GM21619 (cell line): Measurements from ENCODE around the gene NEK3.
"Not testable (repeated sequence)": the region's sequence is repeated elsewhere in the genome, so short reads cannot be mapped to it uniquely, and the experiment has no call there.

Source experiments
- ATAC-seq: cut with Tn5 transposase; IDR thresholded peaks from one replicate; pipeline ENCODE4 v1.9.1; 2021; ENCODE audit not compliant: unreplicated experiment

Gene NEK3

DNA sequence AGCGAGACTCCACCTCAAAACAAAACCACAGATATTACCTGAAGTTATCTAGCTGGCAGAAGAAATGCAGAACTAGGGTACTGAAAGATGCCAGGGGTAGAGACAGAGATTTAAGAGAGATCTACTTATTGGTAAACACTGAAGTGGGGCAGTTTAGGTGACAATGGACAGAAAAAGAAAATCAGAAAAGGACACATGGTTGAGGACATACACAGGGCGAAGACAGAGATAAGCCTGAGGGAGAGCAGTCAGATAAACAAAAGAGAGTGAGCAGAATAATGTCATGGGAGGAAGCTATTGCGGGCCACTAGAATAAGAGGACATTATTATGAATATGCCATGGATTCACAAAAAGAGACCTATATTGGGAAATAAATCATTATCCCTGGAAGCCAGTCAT is 33.9 kb downstream of the NEK3 start:
- ATAC-seq, result no peak

DNA sequence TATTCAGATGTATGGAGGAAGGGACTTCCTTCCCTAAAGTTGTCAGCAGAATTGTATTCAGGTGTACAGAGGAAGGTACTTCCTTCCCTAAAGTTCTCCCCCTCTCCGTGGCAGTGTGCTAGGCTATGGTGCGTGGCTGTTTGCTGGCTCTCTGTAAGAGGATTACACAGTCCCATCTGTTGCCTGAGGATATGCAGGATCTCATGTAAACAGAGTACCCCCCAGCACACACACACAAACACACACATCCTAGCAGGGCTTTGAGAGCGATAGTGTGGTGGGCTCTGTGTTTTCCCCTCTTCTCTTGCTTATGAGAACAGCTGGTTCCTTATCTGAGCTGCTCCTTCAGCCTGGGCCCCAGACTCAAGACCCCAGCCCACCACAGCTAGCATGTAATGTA is 40.8 kb downstream of the NEK3 start:
- no peak for ATAC-seq

DNA sequence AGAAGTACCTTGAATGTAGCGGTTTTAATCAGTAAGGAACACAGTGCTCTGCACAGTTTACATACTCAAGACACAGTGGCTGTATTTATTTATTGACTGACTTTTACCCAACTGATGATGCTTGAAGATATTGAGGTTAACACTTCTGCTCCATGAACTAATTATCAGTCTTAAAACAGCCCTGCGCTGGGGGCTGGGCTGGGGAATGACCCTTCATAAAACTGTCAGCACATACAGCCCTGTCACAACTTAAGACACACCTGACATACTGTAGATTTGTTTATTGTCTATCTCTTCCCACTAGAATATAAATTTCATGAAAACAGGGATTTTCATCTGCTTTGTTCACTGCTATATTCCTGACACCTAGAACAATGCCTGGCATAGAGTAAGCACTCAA is 41.3 kb downstream of the NEK3 start:
- no peak for ATAC-seq

DNA sequence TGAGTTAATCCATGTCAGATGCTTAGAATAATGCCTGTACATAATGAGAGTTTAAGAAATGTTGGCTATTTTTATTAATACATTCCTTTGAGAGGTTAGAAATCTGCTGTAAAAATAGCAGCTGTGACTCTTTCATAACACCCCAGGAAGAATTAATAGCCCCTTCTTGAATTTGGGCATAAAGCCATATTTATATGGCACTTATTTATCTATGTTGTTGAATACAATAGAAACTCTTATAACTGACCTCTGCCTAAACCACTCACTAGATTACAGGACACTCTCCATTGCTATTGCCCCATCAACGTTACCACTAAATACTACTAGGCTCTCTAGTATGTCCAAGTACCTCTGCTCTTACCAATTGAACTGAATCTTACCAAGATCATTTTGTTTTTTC is 46.8 kb downstream of the NEK3 start:
- ATAC-seq, result no peak

DNA sequence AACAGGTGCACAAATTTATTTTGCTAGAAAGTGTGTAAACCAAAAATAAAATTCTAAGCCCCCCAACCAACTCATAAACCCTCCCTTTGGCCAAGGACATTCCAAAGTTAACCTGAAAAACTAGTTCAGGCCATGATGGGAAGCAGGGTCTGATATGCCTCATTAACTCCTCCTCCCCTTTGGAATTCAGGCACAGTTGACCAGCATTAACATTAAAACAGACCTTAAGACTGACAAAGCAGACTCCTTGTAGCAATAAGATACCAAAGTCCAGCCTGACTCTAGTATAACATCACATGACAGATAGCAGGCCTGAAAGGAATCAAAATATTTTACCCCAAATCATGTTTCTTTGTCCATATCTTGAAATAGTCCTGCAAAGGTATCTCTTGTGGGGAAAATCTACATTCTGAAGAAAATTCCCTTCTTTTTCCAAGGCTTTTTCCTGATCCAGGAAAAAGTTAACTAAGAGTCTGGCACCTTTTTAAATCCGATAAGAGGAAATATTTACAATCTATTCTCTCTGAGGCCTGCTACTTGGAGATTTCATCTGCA is 50.2 kb downstream of the NEK3 start:
- no peak for ATAC-seq

DNA sequence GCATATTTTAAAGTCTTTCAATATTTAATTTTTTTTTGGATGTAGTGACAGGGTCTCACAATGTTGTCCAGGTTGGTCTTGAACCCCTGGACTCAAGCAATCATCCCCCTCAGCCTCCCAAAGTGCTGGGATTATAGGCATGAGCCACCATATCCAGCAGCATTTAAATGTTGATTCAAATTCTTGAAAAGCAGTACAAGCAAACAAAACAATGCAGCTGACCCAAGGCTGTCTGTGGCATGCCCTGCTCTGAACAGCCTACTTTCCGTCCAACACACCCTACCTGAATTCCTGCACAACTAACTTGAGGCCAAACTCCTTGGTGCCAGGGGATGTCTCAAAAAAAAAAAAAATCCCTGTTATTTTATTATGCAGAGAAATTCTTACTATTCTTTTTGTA is 53.6 kb downstream of the NEK3 start:
- no peak for ATAC-seq

DNA sequence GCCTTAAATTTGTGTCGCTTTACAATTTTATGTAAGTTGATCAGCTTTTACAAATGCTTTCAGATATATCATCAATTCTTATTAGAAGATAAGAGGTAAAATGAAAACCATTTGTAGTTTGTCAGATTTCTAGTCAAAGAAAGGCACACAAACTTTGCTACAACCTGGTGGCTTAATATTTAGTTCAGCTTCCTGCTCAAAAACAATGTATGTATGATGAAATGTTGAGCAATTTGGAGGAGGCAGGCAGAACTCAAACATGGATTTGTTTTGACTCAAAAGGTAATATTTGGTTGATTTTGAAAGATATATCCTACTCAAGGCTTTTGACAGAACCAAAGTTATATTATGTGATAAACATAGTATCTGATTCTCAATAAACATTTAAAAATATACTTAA is 54.8 kb downstream of the NEK3 start:
- ATAC-seq, result no peak

DNA sequence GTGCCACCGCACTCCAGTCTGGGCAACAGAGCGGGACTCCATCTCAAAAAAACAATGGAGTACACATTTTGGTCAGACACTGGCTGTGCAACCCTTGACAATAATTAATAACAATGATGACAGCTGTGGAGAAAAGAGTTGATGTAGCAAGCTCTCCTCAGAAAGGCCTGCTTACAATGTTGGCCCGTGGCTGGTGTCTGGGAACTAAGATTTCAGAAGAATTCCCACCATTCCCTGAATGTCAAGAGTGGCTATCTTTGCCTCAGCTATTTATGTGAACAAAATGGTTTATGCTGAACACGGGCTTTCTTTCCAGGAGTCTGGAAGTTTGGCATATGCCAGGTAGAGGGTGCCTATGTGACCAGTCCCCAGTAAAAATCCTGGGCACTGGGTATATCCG is 56.0 kb downstream of the NEK3 start:
- ATAC-seq, result no peak

DNA sequence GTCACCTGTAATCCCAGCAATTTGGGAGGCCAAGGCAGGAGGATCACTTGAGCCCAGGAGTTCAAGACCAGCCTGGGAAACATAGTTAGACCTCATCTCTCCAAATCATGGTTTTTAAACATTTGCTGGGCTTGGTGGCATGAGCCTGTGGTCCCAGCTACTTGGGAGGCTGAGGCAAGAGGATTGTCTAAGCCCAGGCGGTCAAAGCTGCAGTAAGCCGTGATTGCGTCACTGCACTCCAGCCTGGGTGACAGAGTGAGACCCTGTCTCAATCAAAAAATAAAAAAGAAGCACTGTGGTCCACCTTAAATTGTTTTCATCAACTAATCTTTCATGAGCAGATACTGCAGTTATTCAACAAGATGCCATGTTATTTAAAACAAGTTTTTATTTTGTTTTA is 57.0 kb downstream of the NEK3 start:
- not testable (repeated sequence) for ATAC-seq

DNA sequence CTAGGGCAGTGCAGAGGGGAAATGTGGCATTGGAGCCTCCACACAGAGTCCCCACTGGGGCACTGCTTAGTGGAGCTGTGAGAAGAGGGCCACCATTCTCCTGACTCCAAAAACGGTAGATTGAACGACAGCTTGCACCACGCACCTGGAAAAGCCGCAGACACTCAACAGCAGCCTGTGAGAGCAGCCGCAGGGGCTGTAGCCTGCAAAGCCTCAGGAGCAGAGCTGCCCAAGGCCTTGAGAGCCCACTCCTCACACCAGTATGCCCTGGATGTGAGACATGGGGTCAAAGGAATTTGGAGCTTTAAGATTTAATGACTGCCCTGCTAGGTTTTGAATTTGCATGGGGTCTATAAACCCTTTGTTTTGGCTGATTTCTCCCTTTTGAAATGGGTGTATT is 62.2 kb downstream of the NEK3 start:
- no peak for ATAC-seq

DNA sequence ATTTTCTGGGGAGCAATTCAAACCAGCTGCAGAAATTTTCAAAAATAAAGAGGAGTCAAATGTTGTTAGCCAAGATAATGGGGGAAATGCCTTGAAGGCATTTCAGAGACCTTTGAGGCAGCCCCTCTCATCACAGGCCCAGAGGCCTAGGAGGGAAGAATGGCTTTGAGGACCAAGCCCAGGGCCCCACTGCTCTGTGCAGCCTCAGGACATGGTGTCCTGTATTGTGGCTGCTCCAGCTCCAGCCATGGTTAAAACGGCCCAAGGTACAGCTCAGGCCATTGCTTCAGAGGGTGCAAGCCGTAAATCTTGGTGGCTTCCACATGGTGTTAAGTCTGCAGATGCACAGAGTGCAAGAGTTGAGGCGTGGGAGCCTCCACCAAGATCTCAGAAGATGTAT is 62.6 kb downstream of the NEK3 start:
- no peak for ATAC-seq

DNA sequence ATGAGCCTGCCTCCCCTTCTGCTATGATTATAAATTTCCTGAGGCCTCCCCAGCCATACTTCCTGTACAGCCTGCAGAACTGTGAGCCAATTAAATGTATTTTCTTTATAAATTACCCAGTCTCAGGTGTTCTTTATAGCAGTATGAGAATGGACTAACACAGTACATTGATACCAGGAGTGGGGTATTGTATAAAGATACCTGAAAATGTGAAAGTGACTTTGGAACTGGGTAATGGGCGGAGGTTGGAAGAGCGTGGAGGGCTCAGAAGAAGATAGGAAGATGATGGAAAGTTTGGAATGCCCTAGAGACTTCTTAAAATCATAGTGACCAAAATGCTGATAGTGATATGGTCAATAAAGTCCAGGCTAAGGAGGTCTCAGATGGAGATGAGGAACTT is 63.3 kb downstream of the NEK3 start:
- no peak for ATAC-seq

DNA sequence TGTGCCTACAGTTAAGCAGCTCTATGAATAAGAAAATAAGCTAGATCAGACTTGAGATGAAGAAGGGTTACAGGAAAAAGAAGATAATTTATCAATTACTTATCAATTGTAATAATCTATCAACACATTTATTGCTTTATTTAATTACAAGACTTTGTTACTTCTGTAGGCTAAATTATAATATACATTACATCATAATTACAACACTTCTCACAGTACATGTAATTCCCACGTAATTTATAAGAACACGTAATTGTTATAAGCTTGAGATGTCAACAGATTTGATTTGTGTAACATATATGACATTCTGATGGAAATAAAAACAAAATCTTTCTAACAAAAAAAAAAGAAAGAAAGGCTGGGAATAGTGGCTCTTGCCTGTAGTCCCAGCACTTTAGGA is 67.3 kb downstream of the NEK3 start:
- ATAC-seq, result no peak

DNA sequence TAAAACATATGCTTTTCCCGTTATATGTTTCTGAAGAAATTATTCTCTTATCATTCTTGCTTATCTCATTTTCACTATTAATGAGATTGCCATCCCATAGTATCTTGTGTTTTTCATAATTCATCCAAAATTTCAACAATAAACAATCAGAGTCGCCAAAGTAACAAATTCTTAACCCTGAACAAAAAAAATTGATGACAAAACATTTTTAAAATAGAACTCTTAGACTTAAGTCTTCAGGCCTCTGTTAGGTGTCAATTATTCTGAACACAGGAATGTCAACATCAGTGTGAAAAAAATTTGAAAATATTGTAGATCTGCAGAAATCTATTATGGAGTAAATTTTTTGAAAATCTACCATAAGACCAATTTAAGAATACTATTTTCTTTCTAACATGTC is 67.9 kb downstream of the NEK3 start:
- ATAC-seq, result no peak

DNA sequence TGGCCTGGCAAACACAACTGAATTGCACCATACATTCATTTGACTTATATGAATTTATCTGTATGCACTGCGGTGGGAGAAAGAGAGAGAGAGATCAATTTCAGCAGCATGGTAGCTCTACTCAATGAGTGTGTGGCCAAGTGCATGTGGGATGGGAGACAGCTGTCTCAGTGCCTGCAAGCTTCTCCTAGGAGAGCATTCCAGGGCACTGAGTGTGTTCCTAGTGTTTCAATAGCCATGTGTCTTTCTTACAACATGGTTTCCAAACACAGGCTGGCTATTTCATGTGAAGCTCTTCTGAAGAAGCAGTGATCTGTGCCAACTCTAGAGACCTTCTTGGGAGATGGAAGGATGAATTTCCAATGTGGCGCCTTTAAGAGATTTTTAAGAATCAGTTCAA is 74.0 kb downstream of the NEK3 start:
- ATAC-seq, result no peak

DNA sequence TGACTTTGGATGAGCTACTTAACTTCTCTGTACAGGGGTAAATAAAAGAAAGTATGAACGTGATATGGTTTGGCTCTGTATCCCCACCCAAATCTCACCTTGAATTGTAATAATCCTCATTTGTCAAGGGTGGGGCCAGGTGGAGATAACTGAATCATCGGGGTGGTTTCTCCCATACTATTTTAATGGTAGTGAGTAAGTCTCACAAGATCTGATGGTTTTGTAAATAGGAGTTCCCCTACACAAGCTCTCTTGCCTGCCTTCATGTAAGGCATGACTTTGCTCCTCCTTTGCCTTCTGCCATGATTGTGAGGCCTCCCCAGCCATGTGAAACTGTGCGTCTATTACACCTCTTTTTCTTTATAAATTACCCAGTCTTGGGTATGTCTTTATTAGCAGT is 74.4 kb downstream of the NEK3 start:
- not testable (repeated sequence) for ATAC-seq
